NK-92 (cell line): ENCODE data around the gene LHPP.
"Not testable (repeated sequence)": the region's sequence is repeated elsewhere in the genome, so short reads cannot be mapped to it uniquely, and the experiment has no call there.

Experiments
- DNase-seq: peaks from one replicate; lab custom pipeline; 2025; ENCODE audit not compliant: unreplicated experiment; lab: John Stamatoyannopoulos, UW

The LHPP gene

DNA sequence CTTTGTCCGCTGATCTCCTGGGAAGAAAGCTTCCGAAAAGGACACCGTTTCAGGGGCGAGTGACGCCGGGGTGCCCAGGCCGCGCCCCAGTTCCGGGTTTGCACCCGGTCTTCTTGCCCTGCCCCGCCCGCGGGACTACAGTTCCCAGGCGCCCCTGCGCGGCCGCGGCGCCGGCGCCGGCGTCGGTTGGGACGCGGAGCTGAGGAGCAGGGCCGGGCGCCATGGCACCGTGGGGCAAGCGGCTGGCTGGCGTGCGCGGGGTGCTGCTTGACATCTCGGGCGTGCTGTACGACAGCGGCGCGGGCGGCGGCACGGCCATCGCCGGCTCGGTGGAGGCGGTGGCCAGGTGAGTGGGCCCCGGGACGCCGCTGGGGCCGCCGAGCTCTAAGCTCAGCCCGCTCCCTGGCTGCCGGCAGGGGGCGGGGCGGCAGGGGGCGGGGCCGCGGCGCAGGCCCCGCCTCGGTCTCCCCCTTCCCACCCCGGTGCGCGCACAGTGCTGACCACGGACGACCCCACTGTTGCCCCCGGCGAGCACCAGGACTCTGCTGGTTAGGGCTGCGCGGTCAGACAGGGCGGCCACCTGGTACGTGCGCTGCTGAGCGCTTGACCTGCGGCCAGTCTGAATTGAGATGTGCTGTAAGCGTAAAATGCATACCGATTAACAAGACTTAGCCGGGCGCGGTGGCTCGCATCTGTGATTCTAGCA is at the start of gene LHPP:
TSS of gene LHPP (plus strand) at position 182 of the 706 bp plus-strand sequence. CDS start at position 222, 40 bp downstream.
- no peak for DNase-seq

DNA sequence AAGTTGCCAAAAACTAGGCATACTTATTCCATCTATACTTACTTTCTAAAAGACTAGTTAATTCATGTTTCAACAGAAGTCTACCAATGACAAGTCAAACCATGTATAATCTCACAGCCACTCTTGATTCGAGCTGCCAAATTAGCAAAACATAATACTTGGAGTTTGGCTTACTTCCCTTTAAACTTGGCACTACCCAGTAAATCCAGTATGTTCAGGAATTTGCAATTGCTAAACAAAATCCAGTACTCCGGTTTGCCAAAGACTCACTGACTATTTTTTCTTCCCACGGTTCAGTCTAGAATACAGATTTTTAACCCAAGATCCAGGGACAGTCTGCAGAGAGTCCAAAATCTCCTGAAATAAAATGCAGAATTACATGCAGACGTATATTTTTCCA is 47.5 kb upstream of the LHPP start:
- DNase-seq: no peak

DNA sequence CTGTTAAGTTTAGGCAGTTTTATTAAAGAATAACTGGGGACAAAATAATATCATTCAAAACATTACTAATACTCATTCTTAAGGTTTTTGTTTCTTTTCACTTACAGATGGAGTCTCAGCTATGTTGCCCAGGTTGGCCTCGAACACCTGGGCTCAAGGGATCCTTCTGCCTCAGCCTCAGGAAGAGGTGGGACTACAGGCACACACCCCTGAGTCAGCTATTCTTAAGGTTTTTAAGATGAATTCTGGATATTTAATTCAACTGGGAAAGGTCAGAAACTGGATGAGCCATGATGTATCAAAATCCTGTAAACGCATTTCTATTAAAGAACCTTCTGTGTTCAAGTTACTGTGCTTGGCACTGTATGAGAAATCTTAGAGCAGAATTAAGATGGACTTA is 46.4 kb upstream of the LHPP start:
- DNase-seq: no peak

- DNase-seq: no peak
These were observed 44.9 kb upstream of the LHPP start for GRCh38 chr10:124416733-124417132.

DNA sequence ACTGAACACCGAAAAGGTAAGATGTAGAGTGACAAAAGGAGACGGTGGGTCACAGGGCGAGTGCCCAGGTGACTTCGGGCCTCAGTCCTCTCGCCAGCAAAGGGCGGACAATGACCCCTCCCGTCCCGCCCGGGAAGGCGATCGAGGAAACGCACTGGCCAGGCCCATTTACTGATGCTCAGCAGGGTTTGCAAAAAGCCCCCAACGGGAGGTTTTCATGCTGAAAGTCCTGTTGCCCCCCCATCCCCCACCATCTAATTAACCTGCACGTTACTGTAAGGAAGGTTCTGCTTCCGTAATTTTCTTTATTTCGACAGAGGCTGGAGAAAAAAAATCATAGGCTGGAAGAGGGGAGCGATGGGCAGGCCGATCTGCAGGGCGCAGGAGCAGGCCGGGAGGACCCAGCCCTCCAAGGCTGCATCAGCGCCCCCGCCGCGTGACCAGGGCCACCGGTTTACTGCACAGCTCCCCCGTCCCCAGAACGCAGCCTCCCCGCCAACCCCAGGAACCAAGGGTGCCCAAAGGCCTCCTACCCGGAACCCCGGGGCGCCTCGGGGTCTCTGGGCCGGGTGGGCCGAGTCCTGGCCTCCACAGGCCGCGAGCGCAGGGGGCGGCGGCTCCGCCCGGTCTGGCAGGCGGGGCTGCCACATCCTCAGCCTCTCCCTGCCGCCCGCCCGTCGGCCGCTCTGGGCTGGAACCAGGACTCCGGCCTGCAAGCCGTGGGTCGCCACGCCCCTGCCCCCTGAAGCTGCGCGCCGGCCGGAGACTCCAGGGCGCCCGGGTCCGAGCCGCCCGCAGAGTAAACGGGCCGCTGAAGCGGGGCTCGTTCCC is 43.5 kb upstream of the LHPP start:
- DNase-seq: no peak

GRCh38 chr10:124418726-124419501 is 42.7 kb upstream of the LHPP start, which contains the start of gene OAT:
Gene OAT (minus strand): TSS chr10:124418923. CDS start chr10:124412171, 6,752 bp downstream.
- peak; percentile 90 for DNase-seq

DNA sequence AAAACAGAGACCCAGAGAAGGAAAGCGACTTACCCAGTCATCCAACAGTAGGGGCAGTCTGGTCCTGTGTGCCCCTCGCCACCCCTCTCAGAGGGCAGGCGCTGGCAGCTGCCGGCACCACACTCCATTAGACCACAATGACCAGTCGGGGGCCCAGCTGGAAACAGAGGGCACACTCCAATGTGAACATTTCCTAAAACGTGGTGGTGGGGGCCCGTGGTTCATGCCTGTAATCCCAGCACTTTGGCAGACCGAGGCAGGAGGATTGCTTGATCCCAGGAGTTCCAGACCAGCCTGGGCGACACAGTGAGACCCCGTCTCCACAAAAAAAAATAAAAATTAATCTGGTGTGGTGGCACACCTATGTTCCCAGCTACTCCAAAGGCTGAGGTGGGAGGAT is 42.0 kb upstream of the LHPP start:
- no peak for DNase-seq

GRCh38 chr10:124420254-124420653 is 41.4 kb upstream of the LHPP start:
- no peak for DNase-seq

DNA sequence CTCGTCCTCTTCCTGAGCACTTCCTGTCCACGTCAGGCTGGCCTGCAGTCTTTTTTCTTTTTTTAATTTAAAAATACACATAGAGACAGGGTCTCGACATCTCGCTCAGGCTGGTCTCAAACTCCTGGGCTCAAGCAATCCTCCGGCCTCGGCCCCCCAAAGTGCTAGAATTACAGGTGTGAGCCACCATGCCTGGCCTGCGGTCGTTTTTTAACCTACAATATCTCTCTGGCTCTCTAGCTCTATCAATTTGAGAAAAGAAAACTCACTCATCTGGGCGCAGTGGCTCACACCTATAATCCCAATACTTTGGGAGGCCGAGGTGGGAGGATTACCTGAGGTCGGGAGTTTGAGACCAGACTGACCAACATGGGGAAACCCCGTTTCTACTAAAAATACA is 38.9 kb upstream of the LHPP start:
- DNase-seq: no peak

GRCh38 chr10:124423813-124424212 is 37.8 kb upstream of the LHPP start:
- DNase-seq: no peak

GRCh38 chr10:124425227-124425962 is 36.2 kb upstream of the LHPP start:
- DNase-seq: no peak

DNA sequence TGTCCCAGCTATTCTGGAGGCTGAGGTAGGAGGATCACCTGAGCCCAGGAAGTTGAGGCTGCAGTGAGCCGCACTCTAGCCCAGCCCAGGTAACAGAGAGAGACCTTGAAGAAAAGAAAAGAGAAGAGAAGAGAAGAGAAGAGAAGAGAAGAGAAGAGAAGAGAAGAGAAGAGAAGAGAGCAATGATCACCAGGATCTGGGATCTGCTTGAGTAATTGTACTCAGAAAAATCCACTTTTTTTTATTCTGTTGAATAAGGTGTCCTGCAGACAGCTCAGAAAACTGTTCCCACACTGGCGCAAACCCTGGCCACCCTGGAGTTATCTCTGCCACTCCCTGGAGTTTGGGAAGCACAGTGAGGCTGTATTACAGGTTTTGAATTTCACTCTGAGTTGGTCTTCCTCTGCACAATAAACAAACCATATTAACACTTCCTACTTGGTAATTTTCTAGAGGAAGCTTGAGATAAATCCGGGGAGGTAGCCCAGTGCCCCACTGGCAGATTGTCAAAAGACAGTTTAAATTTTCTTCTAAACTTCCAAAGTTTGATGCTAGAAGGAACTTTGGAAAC is 33.3 kb upstream of the LHPP start:
- no peak for DNase-seq

GRCh38 chr10:124429576-124429975 is 32.0 kb upstream of the LHPP start:
- no peak for DNase-seq

- DNase-seq: no peak
These were observed 31.5 kb upstream of the LHPP start for GRCh38 chr10:124430077-124430476.

GRCh38 chr10:124433461-124433860 is 28.2 kb upstream of the LHPP start:
- DNase-seq: no peak

- not testable (repeated sequence) for DNase-seq
These were observed 25.9 kb upstream of the LHPP start for GRCh38 chr10:124435683-124436082.

- no peak for DNase-seq
These were observed 25.4 kb upstream of the LHPP start for GRCh38 chr10:124436191-124436638.

GRCh38 chr10:124441694-124442093 is 19.9 kb upstream of the LHPP start:
- not testable (repeated sequence) for DNase-seq

DNA sequence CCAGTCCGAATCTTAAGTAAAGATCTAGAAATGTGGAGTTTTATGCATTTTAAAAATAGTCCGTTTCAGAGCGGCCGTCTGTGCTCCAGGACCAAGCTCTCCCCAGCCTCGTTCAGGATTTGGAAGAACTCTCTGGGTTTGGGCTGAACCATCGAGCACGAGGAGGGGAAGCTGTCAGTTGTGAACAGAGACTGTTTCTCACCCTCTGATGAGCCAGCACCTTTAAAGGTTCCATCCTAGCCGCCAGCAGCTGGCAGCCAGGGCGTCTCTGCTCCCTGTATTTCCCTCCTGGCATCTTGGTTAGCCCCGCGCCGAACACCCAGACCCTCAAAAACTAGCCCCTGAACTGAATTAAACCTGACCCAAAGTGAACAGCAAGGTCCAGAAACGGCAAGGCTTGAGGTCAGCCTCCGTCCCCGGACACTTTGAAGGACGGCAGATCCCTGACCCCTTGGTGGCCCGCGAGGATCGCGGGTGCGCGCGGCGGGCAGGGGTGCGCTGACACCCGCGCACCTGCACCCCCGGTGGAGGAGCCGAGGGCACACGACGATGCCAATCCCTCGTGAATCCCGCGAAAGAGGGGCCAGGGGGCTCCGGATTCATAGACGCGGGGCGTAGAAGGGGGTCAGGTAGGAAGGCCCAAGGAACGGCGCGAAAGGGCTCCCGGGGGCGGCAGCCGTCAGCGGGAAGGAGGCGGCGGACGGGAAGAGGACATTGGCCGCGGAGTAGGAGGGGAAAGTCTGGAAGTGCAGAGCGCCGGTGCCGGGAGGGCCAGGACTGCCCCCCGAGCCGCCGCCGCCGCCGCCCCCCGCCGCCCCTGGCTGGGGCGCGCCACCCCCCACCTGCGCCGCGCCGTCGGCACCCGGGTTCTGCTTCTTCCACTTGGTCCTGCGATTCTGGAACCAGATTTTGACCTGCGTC is 14.5 kb upstream of the LHPP start:
- DNase-seq: no peak
